HEK293 (cell line): ENCODE measurements around the gene GJA9.

Source experiments
- CTCF ChIA-PET: fragments of 350-600 bp; formaldehyde crosslinking; extraction: SDS; loops from one replicate; lab custom pipeline; 2021; ENCODE audit warnings: antibody characterized with exemption; lab: Yijun Ruan, JAX
- POLR2A ChIA-PET: fragments of 300-600 bp; formaldehyde crosslinking; extraction: SDS; loops from one replicate; lab custom pipeline; 2020; ENCODE audit warnings: antibody characterized with exemption, inconsistent platforms; lab: Yijun Ruan, JAX
- H3K27ac ChIP-seq: fragments of 200-500 bp; sonication (Bioruptor generic); 2 replicates; pipeline ENCODE4 v1.5.1; 2014; ENCODE audit warnings: low read depth, low read length, control low read depth, inconsistent platforms; ENCODE audit errors: extremely low read depth
- H3K36me3 ChIP-seq, 2 experiments: fragments of 200-500 bp in 1 of 2; sonication (Bioruptor generic) in 1 of 2; 1 replicate in 1 of 2; 2 replicates in 1 of 2; pipeline ENCODE4 v1.5.1; 2014 to 2017; ENCODE audit warnings: inconsistent platforms in 2 of 2, low read length in 2 of 2; ENCODE audit not compliant: control insufficient read depth in 2 of 2, insufficient read depth in 1 of 2
- H3K4me1 ChIP-seq: fragments of 200-500 bp; sonication (Bioruptor generic); 2 replicates; pipeline ENCODE4 v1.5.1; 2014; ENCODE audit warnings: mild to moderate bottlenecking, low read length, inconsistent platforms; ENCODE audit not compliant: control insufficient read depth, insufficient read depth
- H3K4me3 ChIP-seq: 2 replicates; pipeline ENCODE4 v1.5.1; 2011; ENCODE audit warnings: low read depth, mild to moderate bottlenecking, control low read depth, low read length, moderate library complexity
- H3K9me3 ChIP-seq: fragments of 200-500 bp; sonication (Bioruptor generic); 2 replicates; pipeline ENCODE4 v1.5.1; 2014; ENCODE audit warnings: low read depth, low read length, inconsistent platforms; ENCODE audit not compliant: control insufficient read depth, insufficient read depth
- HOXA7 ChIP-seq: sonication (generic); formaldehyde crosslinking; IDR thresholded peaks from 2 replicates; pipeline ENCODE4 v1.8.1; 2022; ENCODE audit warnings: missing genetic modification reagents, borderline replicate concordance
- KLF7 ChIP-seq: fragments of 450-650 bp; formaldehyde crosslinking; IDR thresholded peaks from 2 replicates; pipeline ENCODE4 v1.5.1; 2016; ENCODE audit warnings: missing biosample characterization, missing genetic modification characterization, borderline replicate concordance
- MYNN ChIP-seq: fragments of 450-650 bp; formaldehyde crosslinking; IDR thresholded peaks from 2 replicates; pipeline ENCODE4 v1.5.1; 2016; ENCODE audit warnings: missing biosample characterization, missing genetic modification characterization, borderline replicate concordance
- REPIN1 ChIP-seq: fragments of 450-650 bp; formaldehyde crosslinking; IDR thresholded peaks from 2 replicates; pipeline ENCODE4 v1.5.1; 2017; ENCODE audit warnings: missing biosample characterization, missing genetic modification characterization, low read depth
- REST ChIP-seq: fragments of 450-650 bp; formaldehyde crosslinking; IDR thresholded peaks from 2 replicates; pipeline ENCODE4 v1.5.1; 2016; ENCODE audit warnings: missing biosample characterization, missing genetic modification characterization
- SP7 ChIP-seq: fragments of 450-650 bp; formaldehyde crosslinking; IDR thresholded peaks from 2 replicates; pipeline ENCODE4 v1.5.1; 2016; ENCODE audit warnings: missing biosample characterization, missing genetic modification characterization
- ZBTB6 ChIP-seq: fragments of 450-650 bp; formaldehyde crosslinking; IDR thresholded peaks from 2 replicates; pipeline ENCODE4 v1.5.1; 2017; ENCODE audit warnings: missing biosample characterization, missing genetic modification characterization
- ZFHX2 ChIP-seq: fragments of 450-650 bp; formaldehyde crosslinking; conservative IDR thresholded peaks from 2 replicates; pipeline ENCODE4 v1.5.1; 2016; ENCODE audit warnings: missing biosample characterization, missing genetic modification characterization
- ZNF10 ChIP-seq: fragments of 450-650 bp; formaldehyde crosslinking; IDR thresholded peaks from 2 replicates; pipeline ENCODE4 v1.5.1; 2017; ENCODE audit warnings: missing biosample characterization, missing genetic modification characterization
- ZNF214 ChIP-seq: fragments of 450-650 bp; formaldehyde crosslinking; IDR thresholded peaks from 2 replicates; pipeline ENCODE4 v1.5.1; 2017; ENCODE audit warnings: missing biosample characterization, mild to moderate bottlenecking, missing genetic modification characterization, borderline replicate concordance
- ZNF341 ChIP-seq: fragments of 450-650 bp; formaldehyde crosslinking; IDR thresholded peaks from 2 replicates; pipeline ENCODE4; 2016; ENCODE audit warnings: low read depth, missing biosample characterization, missing genetic modification characterization
- ZNF394 ChIP-seq: fragments of 450-650 bp; formaldehyde crosslinking; IDR thresholded peaks from 2 replicates; pipeline ENCODE4 v1.5.1; 2016; ENCODE audit warnings: missing biosample characterization, missing genetic modification characterization, mild to moderate bottlenecking, moderate library complexity, borderline replicate concordance
- ZNF404 ChIP-seq: fragments of 450-650 bp; formaldehyde crosslinking; IDR thresholded peaks from 2 replicates; pipeline ENCODE4 v1.5.1; 2017; ENCODE audit warnings: missing biosample characterization, missing genetic modification characterization
- ZNF544 ChIP-seq: fragments of 450-650 bp; formaldehyde crosslinking; IDR thresholded peaks from 2 replicates; pipeline ENCODE4 v1.5.0; 2017; ENCODE audit warnings: missing biosample characterization, missing genetic modification characterization
- ZNF560 ChIP-seq: fragments of 450-650 bp; formaldehyde crosslinking; IDR thresholded peaks from 2 replicates; pipeline ENCODE4 v1.5.1; 2017; ENCODE audit warnings: missing biosample characterization, missing genetic modification characterization, borderline replicate concordance
- ZNF585B ChIP-seq: fragments of 450-650 bp; formaldehyde crosslinking; IDR thresholded peaks from 2 replicates; pipeline ENCODE4 v1.5.1; 2016; ENCODE audit warnings: missing biosample characterization, missing genetic modification characterization
- ZNF707 ChIP-seq: fragments of 450-650 bp; formaldehyde crosslinking; IDR thresholded peaks from 2 replicates; pipeline ENCODE4 v1.5.1; 2016; ENCODE audit warnings: missing biosample characterization, missing genetic modification characterization
- ZNF791 ChIP-seq: fragments of 450-650 bp; formaldehyde crosslinking; IDR thresholded peaks from 2 replicates; pipeline ENCODE4 v1.5.1; 2016; ENCODE audit warnings: missing biosample characterization, missing genetic modification characterization
- TF ChIP-seq, protein P1 (sequence below): fragments of 450-650 bp; formaldehyde crosslinking; IDR thresholded peaks from 2 replicates; pipeline ENCODE4 v1.5.1; 2016; ENCODE audit warnings: missing biosample characterization, missing genetic modification characterization
- TF ChIP-seq, protein P2 (sequence below): fragments of 450-650 bp; formaldehyde crosslinking; IDR thresholded peaks from 2 replicates; pipeline ENCODE4 v1.5.1; 2016; ENCODE audit warnings: missing biosample characterization, missing genetic modification characterization, borderline replicate concordance
- TF ChIP-seq, protein P3 (sequence below): fragments of 450-650 bp; formaldehyde crosslinking; IDR thresholded peaks from 2 replicates; pipeline ENCODE4 v1.5.1; 2016; ENCODE audit warnings: missing biosample characterization, missing genetic modification characterization

Gene GJA9

GRCh38 chr1:38929054-38929453 is 47.7 kb upstream of the GJA9 start:
- H3K4me3 ChIP-seq: no peak overlapping the region
- TF ChIP-seq ZNF404 (tag by site-specific recombination) (no peak), ZNF214 (no peak), ZNF585B (tag by site-specific recombination) (no peak), ZBTB6 (tag by site-specific recombination) (no peak), ZNF394 (tag by site-specific recombination) (no peak), KLF7 (no peak), HOXA7 (CRISPR knock-in tag) (no peak), ZNF707 (no peak), ZNF544 (tag by site-specific recombination) (no peak), MYNN (no peak), ZNF341 (tag by site-specific recombination) (no peak), SP7 (no peak)
- TF ChIP-seq, protein P1, sequence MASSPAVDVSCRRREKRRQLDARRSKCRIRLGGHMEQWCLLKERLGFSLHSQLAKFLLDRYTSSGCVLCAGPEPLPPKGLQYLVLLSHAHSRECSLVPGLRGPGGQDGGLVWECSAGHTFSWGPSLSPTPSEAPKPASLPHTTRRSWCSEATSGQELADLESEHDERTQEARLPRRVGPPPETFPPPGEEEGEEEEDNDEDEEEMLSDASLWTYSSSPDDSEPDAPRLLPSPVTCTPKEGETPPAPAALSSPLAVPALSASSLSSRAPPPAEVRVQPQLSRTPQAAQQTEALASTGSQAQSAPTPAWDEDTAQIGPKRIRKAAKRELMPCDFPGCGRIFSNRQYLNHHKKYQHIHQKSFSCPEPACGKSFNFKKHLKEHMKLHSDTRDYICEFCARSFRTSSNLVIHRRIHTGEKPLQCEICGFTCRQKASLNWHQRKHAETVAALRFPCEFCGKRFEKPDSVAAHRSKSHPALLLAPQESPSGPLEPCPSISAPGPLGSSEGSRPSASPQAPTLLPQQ: no peak
- no peaks in the 10 kb centered on the region for H3K36me3 ChIP-seq
- no peaks in the 10 kb centered on the region for H3K4me1 ChIP-seq
- H3K27ac ChIP-seq: no peak overlapping the region
- H3K9me3 ChIP-seq: no peaks in the 10 kb centered on the region
- POLR2A ChIA-PET: no interaction called here
- CTCF ChIA-PET: no interaction called here

DNA sequence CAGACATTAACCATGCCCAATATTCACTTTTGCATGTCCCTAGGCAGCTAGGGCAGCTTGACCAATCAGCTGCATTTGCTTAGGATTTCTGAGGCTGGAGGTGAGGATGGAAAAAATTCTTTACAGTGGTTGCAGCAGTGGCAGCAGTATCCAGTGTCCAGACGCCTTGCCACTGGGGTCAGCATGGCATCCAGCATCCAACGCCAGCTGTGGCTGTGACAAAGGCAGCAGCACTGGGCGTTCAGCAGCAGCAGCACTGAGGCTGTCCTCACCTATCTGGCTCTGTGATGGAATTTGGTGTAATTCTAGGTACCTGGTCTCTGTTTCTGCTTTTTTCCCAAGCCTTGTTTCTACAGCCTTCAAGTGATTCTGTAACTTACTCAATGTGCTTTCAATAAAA is 44.7 kb upstream of the GJA9 start:
- H3K9me3 ChIP-seq: no peaks in the 10 kb centered on the region
- ChIA-PET POLR2A (no interaction called here), CTCF (no interaction called here)
- H3K4me3 ChIP-seq: no peak overlapping the region
- no peaks in the 10 kb centered on the region for H3K36me3 ChIP-seq
- no peaks in the 10 kb centered on the region for H3K4me1 ChIP-seq
- no peak overlapping the region for H3K27ac ChIP-seq
- TF ChIP-seq, protein P2, sequence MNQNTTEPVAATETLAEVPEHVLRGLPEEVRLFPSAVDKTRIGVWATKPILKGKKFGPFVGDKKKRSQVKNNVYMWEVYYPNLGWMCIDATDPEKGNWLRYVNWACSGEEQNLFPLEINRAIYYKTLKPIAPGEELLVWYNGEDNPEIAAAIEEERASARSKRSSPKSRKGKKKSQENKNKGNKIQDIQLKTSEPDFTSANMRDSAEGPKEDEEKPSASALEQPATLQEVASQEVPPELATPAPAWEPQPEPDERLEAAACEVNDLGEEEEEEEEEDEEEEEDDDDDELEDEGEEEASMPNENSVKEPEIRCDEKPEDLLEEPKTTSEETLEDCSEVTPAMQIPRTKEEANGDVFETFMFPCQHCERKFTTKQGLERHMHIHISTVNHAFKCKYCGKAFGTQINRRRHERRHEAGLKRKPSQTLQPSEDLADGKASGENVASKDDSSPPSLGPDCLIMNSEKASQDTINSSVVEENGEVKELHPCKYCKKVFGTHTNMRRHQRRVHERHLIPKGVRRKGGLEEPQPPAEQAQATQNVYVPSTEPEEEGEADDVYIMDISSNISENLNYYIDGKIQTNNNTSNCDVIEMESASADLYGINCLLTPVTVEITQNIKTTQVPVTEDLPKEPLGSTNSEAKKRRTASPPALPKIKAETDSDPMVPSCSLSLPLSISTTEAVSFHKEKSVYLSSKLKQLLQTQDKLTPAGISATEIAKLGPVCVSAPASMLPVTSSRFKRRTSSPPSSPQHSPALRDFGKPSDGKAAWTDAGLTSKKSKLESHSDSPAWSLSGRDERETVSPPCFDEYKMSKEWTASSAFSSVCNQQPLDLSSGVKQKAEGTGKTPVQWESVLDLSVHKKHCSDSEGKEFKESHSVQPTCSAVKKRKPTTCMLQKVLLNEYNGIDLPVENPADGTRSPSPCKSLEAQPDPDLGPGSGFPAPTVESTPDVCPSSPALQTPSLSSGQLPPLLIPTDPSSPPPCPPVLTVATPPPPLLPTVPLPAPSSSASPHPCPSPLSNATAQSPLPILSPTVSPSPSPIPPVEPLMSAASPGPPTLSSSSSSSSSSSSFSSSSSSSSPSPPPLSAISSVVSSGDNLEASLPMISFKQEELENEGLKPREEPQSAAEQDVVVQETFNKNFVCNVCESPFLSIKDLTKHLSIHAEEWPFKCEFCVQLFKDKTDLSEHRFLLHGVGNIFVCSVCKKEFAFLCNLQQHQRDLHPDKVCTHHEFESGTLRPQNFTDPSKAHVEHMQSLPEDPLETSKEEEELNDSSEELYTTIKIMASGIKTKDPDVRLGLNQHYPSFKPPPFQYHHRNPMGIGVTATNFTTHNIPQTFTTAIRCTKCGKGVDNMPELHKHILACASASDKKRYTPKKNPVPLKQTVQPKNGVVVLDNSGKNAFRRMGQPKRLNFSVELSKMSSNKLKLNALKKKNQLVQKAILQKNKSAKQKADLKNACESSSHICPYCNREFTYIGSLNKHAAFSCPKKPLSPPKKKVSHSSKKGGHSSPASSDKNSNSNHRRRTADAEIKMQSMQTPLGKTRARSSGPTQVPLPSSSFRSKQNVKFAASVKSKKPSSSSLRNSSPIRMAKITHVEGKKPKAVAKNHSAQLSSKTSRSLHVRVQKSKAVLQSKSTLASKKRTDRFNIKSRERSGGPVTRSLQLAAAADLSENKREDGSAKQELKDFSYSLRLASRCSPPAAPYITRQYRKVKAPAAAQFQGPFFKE (tag by site-specific recombination): no peak
- no peak for TF ChIP-seq ZNF560 (tag by site-specific recombination)
- TF ChIP-seq ZFHX2: no peak
- TF ChIP-seq REST (tag by site-specific recombination): no peak
- TF ChIP-seq ZNF10 (tag by site-specific recombination): no peak
- TF ChIP-seq, protein P3, sequence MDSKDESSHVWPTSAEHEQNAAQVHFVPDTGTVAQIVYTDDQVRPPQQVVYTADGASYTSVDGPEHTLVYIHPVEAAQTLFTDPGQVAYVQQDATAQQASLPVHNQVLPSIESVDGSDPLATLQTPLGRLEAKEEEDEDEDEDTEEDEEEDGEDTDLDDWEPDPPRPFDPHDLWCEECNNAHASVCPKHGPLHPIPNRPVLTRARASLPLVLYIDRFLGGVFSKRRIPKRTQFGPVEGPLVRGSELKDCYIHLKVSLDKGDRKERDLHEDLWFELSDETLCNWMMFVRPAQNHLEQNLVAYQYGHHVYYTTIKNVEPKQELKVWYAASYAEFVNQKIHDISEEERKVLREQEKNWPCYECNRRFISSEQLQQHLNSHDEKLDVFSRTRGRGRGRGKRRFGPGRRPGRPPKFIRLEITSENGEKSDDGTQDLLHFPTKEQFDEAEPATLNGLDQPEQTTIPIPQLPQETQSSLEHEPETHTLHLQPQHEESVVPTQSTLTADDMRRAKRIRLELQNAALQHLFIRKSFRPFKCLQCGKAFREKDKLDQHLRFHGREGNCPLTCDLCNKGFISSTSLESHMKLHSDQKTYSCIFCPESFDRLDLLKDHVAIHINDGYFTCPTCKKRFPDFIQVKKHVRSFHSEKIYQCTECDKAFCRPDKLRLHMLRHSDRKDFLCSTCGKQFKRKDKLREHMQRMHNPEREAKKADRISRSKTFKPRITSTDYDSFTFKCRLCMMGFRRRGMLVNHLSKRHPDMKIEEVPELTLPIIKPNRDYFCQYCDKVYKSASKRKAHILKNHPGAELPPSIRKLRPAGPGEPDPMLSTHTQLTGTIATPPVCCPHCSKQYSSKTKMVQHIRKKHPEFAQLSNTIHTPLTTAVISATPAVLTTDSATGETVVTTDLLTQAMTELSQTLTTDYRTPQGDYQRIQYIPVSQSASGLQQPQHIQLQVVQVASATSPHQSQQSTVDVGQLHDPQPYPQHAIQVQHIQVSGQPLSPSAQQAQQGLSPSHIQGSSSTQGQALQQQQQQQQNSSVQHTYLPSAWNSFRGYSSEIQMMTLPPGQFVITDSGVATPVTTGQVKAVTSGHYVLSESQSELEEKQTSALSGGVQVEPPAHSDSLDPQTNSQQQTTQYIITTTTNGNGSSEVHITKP: no peak
- no peak for TF ChIP-seq REPIN1 (tag by site-specific recombination)
- TF ChIP-seq ZNF791 (tag by site-specific recombination): no peak
